Mesenchymal stem cell (in vitro differentiated cells and primary cell): Measurements from ENCODE around the gene TBCD.

Experiments
- DNase-seq: peaks from one replicate; pipeline ENCODE4 v3.0.0-alpha.2; 2013
- H2AFZ ChIP-seq: one replicate; pipeline ENCODE4 v1.6.1; 2013; ENCODE audit warnings: low read depth, mild to moderate bottlenecking, control low read depth, inconsistent platforms, low read length, moderate library complexity
- H2AK5ac ChIP-seq: 2 replicates; pipeline ENCODE4 v1.6.1; 2013; ENCODE audit warnings: low read length, moderate library complexity, mild to moderate bottlenecking, inconsistent platforms; ENCODE audit not compliant: severe bottlenecking
- H2BK120ac ChIP-seq: one replicate; pipeline ENCODE4 v1.6.1; 2013; ENCODE audit warnings: low read depth, mild to moderate bottlenecking, inconsistent platforms, low read length, moderate library complexity
- H2BK12ac ChIP-seq, 2 experiments: one replicate each; pipeline ENCODE4 v1.6.1; 2013; ENCODE audit warnings: inconsistent platforms in 2 of 2, low read length in 2 of 2, mild to moderate bottlenecking in 2 of 2, moderate library complexity in 2 of 2, control low read depth in 1 of 2
- H2BK15ac ChIP-seq: one replicate; pipeline ENCODE4 v1.6.1; 2013; ENCODE audit warnings: mild to moderate bottlenecking, low read depth, inconsistent platforms; ENCODE audit not compliant: poor library complexity, severe bottlenecking
- H2BK5ac ChIP-seq: 2 replicates; pipeline ENCODE4 v1.6.1; 2013; ENCODE audit warnings: low read depth, mild to moderate bottlenecking, low read length, control low read depth, inconsistent platforms; ENCODE audit not compliant: poor library complexity, severe bottlenecking
- H3K14ac ChIP-seq, 2 experiments: one replicate each; pipeline ENCODE4 v1.6.1; 2013; ENCODE audit warnings: inconsistent platforms in 2 of 2, low read length in 2 of 2, control low read depth in 1 of 2, mild to moderate bottlenecking in 1 of 2, moderate library complexity in 1 of 2
- H3K18ac ChIP-seq, 2 experiments: one replicate each; pipeline ENCODE4 v1.6.1; 2013; ENCODE audit warnings: inconsistent platforms in 2 of 2, low read length in 2 of 2, control low read depth in 1 of 2, low read depth in 1 of 2, mild to moderate bottlenecking in 1 of 2
- H3K23ac ChIP-seq, 2 experiments: one replicate each; pipeline ENCODE4 v1.6.1; 2013; ENCODE audit warnings: inconsistent platforms in 2 of 2, low read length in 2 of 2, mild to moderate bottlenecking in 2 of 2, moderate library complexity in 2 of 2, control low read depth in 1 of 2
- H3K27ac ChIP-seq: 2 replicates; pipeline ENCODE4 v1.5.1; 2013; ENCODE audit warnings: mild to moderate bottlenecking, moderate library complexity, low read length, control low read depth, inconsistent platforms; ENCODE audit not compliant: poor library complexity, severe bottlenecking
- H3K27me3 ChIP-seq, 2 experiments: 2 replicates each; pipeline versions ENCODE4 v1.6.1 to v1.7.0; 2013; ENCODE audit warnings: low read length in 2 of 2, mild to moderate bottlenecking in 2 of 2, moderate library complexity in 2 of 2, control low read depth in 1 of 2, inconsistent platforms in 1 of 2; ENCODE audit not compliant: control insufficient read depth in 1 of 2, insufficient read depth in 1 of 2
- H3K36me3 ChIP-seq, 2 experiments: 2 replicates each; pipeline versions ENCODE4 v1.6.1 to v1.7.0; 2013; ENCODE audit warnings: low read length in 2 of 2, control low read depth in 1 of 2, inconsistent platforms in 1 of 2, low read depth in 1 of 2, mild to moderate bottlenecking in 1 of 2; ENCODE audit not compliant: insufficient read depth in 2 of 2, control insufficient read depth in 1 of 2
- H3K4ac ChIP-seq, 2 experiments: one replicate each; pipeline ENCODE4 v1.6.1; 2013; ENCODE audit warnings: inconsistent platforms in 2 of 2, low read length in 2 of 2, mild to moderate bottlenecking in 2 of 2, moderate library complexity in 2 of 2, control low read depth in 1 of 2, low read depth in 1 of 2
- H3K4me1 ChIP-seq: 2 replicates; pipeline ENCODE4 v1.6.1; 2013; ENCODE audit warnings: low read depth, low read length, control low read depth; ENCODE audit not compliant: control insufficient read depth, insufficient read depth
- H3K4me2 ChIP-seq: 2 replicates; pipeline ENCODE4 v1.6.1; 2013; ENCODE audit warnings: low read length, mild to moderate bottlenecking, inconsistent platforms; ENCODE audit not compliant: poor library complexity, severe bottlenecking
- H3K4me3 ChIP-seq, 2 experiments: 2 replicates each; pipeline versions ENCODE4 v1.5.1 to v1.7.0; 2013; ENCODE audit warnings: low read length in 2 of 2, mild to moderate bottlenecking in 2 of 2, control low read depth in 1 of 2, low read depth in 1 of 2; ENCODE audit not compliant: insufficient read depth in 1 of 2
- H3K79me1 ChIP-seq: replicated peaks from 2 replicates; pipeline ENCODE4 v1.6.1; 2013; ENCODE audit warnings: mild to moderate bottlenecking, control low read depth, low read length, inconsistent platforms; ENCODE audit not compliant: poor library complexity, severe bottlenecking
- H3K9ac ChIP-seq: 2 replicates; pipeline ENCODE4 v1.7.0; 2013; ENCODE audit warnings: mild to moderate bottlenecking, low read length, moderate library complexity
- H3K9me3 ChIP-seq: 2 replicates; pipeline ENCODE4 v1.7.0; 2013; ENCODE audit warnings: mild to moderate bottlenecking, low read length; ENCODE audit not compliant: control insufficient read depth
- H4K8ac ChIP-seq: one replicate; pipeline ENCODE4 v1.6.1; 2013; ENCODE audit warnings: inconsistent platforms, mild to moderate bottlenecking, low read length, moderate library complexity
- H4K91ac ChIP-seq: one replicate; pipeline ENCODE4 v1.6.1; 2013; ENCODE audit warnings: mild to moderate bottlenecking, low read length, inconsistent platforms
- WGBS: methylation state at CpG from one replicate; pipeline ENCODE4 v1.1.7; 2013; ENCODE audit warnings: mixed read lengths; 5-methylcytosine and 5-hydroxymethylcytosine counted together

The TBCD gene

GRCh38 chr17:82808006-82808405 lies 56.1 kb downstream of the TBCD start:
- peaks cover 6% of the 10 kb centered on the region for H3K4me1 ChIP-seq
- no peak overlapping the region for H3K27ac ChIP-seq
- no peak overlapping the region for H4K91ac ChIP-seq
- no peak overlapping the region for H2BK15ac ChIP-seq
- no peaks in the 10 kb centered on the region for H3K27me3 ChIP-seq
- peaks cover 11% of the 10 kb centered on the region for H3K79me1 ChIP-seq
- H3K4ac ChIP-seq, result no peak overlapping the region
- H2BK120ac ChIP-seq, result no peak overlapping the region
- H4K8ac ChIP-seq, result no peak overlapping the region
- H3K36me3 ChIP-seq, result peaks cover 36 to 72% of the 10 kb centered on the region in 2 experiments
- H3K4me3 ChIP-seq, result no peak overlapping the region
- H3K4me2 ChIP-seq, result no peak overlapping the region
- no peak overlapping the region for H2BK5ac ChIP-seq
- no peak overlapping the region for H2AFZ ChIP-seq
- no peak for DNase-seq
- no peak overlapping the region for H3K14ac ChIP-seq
- WGBS, result 94% methylated on average over 8 of the region's 8 CpGs
- H2BK12ac ChIP-seq, result no peak overlapping the region
- no peak overlapping the region for H3K9ac ChIP-seq
- H3K9me3 ChIP-seq, result no peaks in the 10 kb centered on the region
- H3K18ac ChIP-seq, result no peak overlapping the region
- H3K23ac ChIP-seq, result no peak overlapping the region
- no peak overlapping the region for H2AK5ac ChIP-seq

GRCh38 chr17:82808921-82809905 lies 57.3 kb downstream of the TBCD start:
- H2BK120ac ChIP-seq, result no peak overlapping the region
- peaks cover 6% of the 10 kb centered on the region for H3K4me1 ChIP-seq
- no peak overlapping the region for H2AK5ac ChIP-seq
- H3K18ac ChIP-seq, result no peak overlapping the region
- H3K79me1 ChIP-seq, result peaks cover 8% of the 10 kb centered on the region
- no peak overlapping the region for H3K4me3 ChIP-seq
- no peaks in the 10 kb centered on the region for H3K9me3 ChIP-seq
- H3K9ac ChIP-seq, result no peak overlapping the region
- H3K27me3 ChIP-seq, result no peaks in the 10 kb centered on the region
- no peak overlapping the region for H3K23ac ChIP-seq
- no peak overlapping the region for H4K91ac ChIP-seq
- H3K4ac ChIP-seq, result no peak overlapping the region
- no peak overlapping the region for H2BK15ac ChIP-seq
- no peak overlapping the region for H2BK5ac ChIP-seq
- no peak for DNase-seq
- H3K36me3 ChIP-seq, result peaks cover 44 to 76% of the 10 kb centered on the region in 2 experiments
- no peak overlapping the region for H4K8ac ChIP-seq
- H3K14ac ChIP-seq, result no peak overlapping the region
- H3K4me2 ChIP-seq, result no peak overlapping the region
- no peak overlapping the region for H2AFZ ChIP-seq
- no peak overlapping the region for H3K27ac ChIP-seq
- H2BK12ac ChIP-seq, result no peak overlapping the region
- 95% methylated on average over 34 of the region's 35 CpGs for WGBS

GRCh38 chr17:82810644-82811430 lies 59.0 kb downstream of the TBCD start:
- peaks cover 3% of the 10 kb centered on the region for H3K4me1 ChIP-seq
- no peak overlapping the region for H2BK15ac ChIP-seq
- no peaks in the 10 kb centered on the region for H3K9me3 ChIP-seq
- no peak overlapping the region for H3K9ac ChIP-seq
- no peak overlapping the region for H2BK5ac ChIP-seq
- H2BK12ac ChIP-seq, result no peak overlapping the region
- no peak overlapping the region for H3K4ac ChIP-seq
- peaks cover 57 to 76% of the 10 kb centered on the region in 2 experiments for H3K36me3 ChIP-seq
- H3K23ac ChIP-seq, result no peak overlapping the region
- no peak overlapping the region for H3K27ac ChIP-seq
- H3K79me1 ChIP-seq, result peaks cover 2% of the 10 kb centered on the region
- H3K4me2 ChIP-seq, result no peak overlapping the region
- H3K18ac ChIP-seq, result no peak overlapping the region
- H3K4me3 ChIP-seq, result no peak overlapping the region
- no peaks in the 10 kb centered on the region for H3K27me3 ChIP-seq
- H2AK5ac ChIP-seq, result no peak overlapping the region
- no peak overlapping the region for H2BK120ac ChIP-seq
- WGBS, result 80% methylated on average over 21 of the region's 22 CpGs
- no peak for DNase-seq
- no peak overlapping the region for H2AFZ ChIP-seq
- no peak overlapping the region for H3K14ac ChIP-seq
- no peak overlapping the region for H4K91ac ChIP-seq
- no peak overlapping the region for H4K8ac ChIP-seq

- no peak overlapping the region for H4K8ac ChIP-seq
Measured at GRCh38 chr17:82812058-82812457, 60.2 kb downstream of the TBCD start.

More at GRCh38 chr17:82812058-82812457, 60.2 kb downstream of the TBCD start:
- H3K27ac ChIP-seq, result no peak overlapping the region
- H3K4me1 ChIP-seq, result peaks cover 3% of the 10 kb centered on the region
- H3K79me1 ChIP-seq, result peaks cover 2% of the 10 kb centered on the region
- H3K18ac ChIP-seq, result no peak overlapping the region
- H3K4me3 ChIP-seq, result no peak overlapping the region
- H2BK12ac ChIP-seq, result no peak overlapping the region
- H3K9me3 ChIP-seq, result no peaks in the 10 kb centered on the region
- H2BK120ac ChIP-seq, result no peak overlapping the region
- H2BK15ac ChIP-seq, result no peak overlapping the region
- no peak overlapping the region for H2AFZ ChIP-seq
- no peak overlapping the region for H2BK5ac ChIP-seq
- peaks cover 65 to 69% of the 10 kb centered on the region in 2 experiments for H3K36me3 ChIP-seq
- no peak overlapping the region for H4K91ac ChIP-seq
- H3K27me3 ChIP-seq, result no peaks in the 10 kb centered on the region
- no peak overlapping the region for H3K9ac ChIP-seq
- no peak overlapping the region for H3K4me2 ChIP-seq
- no peak overlapping the region for H3K14ac ChIP-seq
- no peak overlapping the region for H3K23ac ChIP-seq
- no peak overlapping the region for H3K4ac ChIP-seq
- 92% methylated on average over 15 of the region's 15 CpGs for WGBS
- H2AK5ac ChIP-seq, result no peak overlapping the region
- no peak for DNase-seq
